Esophagus muscularis mucosa (tissue), 4 donors: ENCODE results near the gene GFM2.

Experiments used
- EP300 ChIP-seq: sonication (generic); formaldehyde crosslinking; IDR thresholded peaks from one replicate; pipeline ENCODE4 v1.6.1; 2017; ENCODE audit warnings: antibody characterized with exemption
- POLR2A ChIP-seq: fragments of 450-650 bp; IDR thresholded peaks from one replicate; pipeline ENCODE4 v1.6.1; 2017; ENCODE audit warnings: antibody characterized with exemption, moderate library complexity, mild to moderate bottlenecking, low read depth
- POLR2AphosphoS5 ChIP-seq, 2 donors: sonication (generic); formaldehyde crosslinking; IDR thresholded peaks; one replicate each; pipeline ENCODE4 v1.6.1; 2017; ENCODE audit warnings: antibody characterized with exemption in 2 of 2
- TF ChIP-seq, protein P1 (sequence below), 3 experiments: fragments of 200-600 bp in 2 of 3; fragments of 450-650 bp in 1 of 3; sonication (generic) in 2 of 3; IDR thresholded peaks; one replicate each; pipeline ENCODE4 v1.5.1; 2017 to 2019; ENCODE audit warnings: antibody characterized with exemption in 3 of 3, mild to moderate bottlenecking in 2 of 3, moderate library complexity in 1 of 3

- TF ChIP-seq POLR2A = no peak
- TF ChIP-seq, protein P1, sequence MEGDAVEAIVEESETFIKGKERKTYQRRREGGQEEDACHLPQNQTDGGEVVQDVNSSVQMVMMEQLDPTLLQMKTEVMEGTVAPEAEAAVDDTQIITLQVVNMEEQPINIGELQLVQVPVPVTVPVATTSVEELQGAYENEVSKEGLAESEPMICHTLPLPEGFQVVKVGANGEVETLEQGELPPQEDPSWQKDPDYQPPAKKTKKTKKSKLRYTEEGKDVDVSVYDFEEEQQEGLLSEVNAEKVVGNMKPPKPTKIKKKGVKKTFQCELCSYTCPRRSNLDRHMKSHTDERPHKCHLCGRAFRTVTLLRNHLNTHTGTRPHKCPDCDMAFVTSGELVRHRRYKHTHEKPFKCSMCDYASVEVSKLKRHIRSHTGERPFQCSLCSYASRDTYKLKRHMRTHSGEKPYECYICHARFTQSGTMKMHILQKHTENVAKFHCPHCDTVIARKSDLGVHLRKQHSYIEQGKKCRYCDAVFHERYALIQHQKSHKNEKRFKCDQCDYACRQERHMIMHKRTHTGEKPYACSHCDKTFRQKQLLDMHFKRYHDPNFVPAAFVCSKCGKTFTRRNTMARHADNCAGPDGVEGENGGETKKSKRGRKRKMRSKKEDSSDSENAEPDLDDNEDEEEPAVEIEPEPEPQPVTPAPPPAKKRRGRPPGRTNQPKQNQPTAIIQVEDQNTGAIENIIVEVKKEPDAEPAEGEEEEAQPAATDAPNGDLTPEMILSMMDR (IDR thresholded peaks at IDR 0.05) = no peak
- no peak for TF ChIP-seq EP300
- no peak for TF ChIP-seq POLR2AphosphoS5 (IDR thresholded peaks at IDR 0.05)
These were observed 41.6 kb downstream of the GFM2 start for GRCh38 chr5:74725331-74725730.
